ENCODE results near the gene BORCS6. TPM values are rescaled to one million over a fixed set of nuclear protein-coding genes. Genes with fewer than 3 reads are reported as not detected.

Gene BORCS6
- total and polyA plus RNA-seq, 9 of the 15 experiments (the other 6 are each of a cell fraction or from before 2014, with no cell fraction given), result 0.01 to 7.4 (median 2.3) TPM

DNA sequence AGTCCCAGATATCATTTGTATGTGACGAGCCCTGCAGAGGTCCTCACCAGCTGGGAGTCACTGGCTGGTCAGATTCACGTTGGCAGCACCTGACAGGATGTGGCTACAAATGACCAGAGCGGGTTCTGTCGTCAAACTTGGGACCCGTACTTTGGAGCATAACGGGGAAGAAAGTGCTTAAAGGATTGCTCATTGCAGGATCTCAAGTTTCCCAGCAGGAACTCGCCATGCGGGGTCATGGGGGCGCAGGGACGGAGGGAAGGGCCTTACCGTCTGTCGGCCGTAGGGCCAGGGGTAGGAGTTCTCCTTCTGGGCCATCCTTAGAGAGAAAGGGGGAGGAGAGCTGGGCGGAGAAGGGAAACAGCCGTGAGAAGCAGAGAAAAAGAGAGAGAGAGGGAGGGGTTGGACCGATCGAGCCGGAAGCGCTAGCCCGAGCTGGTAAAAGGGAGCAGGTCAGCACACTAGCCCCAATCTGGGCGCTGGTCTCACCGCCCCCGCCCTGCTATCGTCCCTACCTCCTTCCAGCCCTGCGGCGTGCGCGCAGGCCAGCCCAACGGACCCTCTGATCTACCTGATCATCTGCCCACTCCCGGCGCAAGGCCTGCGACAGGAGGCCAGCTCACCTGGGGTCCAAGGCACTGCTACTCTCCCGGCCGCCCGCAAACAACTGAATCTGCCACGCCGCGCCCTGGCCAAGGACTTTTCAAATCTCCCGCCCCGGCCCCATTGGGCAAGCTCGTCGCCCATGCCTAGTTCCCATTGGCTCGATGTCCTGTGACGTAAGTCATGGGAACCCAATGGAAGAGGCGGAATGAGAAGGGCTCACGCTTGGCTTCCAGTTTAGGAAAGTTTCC is 20.2 kb upstream of the BORCS6 start, which contains the start of gene AURKB (continued):
- TF ChIP-seq, protein P1, sequence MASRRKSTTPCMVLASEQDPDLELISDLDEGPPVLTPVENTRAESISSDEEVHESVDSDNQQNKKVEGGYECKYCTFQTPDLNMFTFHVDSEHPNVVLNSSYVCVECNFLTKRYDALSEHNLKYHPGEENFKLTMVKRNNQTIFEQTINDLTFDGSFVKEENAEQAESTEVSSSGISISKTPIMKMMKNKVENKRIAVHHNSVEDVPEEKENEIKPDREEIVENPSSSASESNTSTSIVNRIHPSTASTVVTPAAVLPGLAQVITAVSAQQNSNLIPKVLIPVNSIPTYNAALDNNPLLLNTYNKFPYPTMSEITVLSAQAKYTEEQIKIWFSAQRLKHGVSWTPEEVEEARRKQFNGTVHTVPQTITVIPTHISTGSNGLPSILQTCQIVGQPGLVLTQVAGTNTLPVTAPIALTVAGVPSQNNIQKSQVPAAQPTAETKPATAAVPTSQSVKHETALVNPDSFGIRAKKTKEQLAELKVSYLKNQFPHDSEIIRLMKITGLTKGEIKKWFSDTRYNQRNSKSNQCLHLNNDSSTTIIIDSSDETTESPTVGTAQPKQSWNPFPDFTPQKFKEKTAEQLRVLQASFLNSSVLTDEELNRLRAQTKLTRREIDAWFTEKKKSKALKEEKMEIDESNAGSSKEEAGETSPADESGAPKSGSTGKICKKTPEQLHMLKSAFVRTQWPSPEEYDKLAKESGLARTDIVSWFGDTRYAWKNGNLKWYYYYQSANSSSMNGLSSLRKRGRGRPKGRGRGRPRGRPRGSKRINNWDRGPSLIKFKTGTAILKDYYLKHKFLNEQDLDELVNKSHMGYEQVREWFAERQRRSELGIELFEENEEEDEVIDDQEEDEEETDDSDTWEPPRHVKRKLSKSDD (conservative IDR thresholded peaks at IDR 0.05; ENCODE audit: low read length), result no peak
- TF ChIP-seq GABPB1 (CRISPR knock-in tag; IDR thresholded peaks at IDR 0.05), result peak; percentile 81
- TF ChIP-seq ZNF121 (CRISPR knock-in tag; conservative IDR thresholded peaks at IDR 0.05), result no peak
- TF ChIP-seq SMARCA4 (IDR thresholded peaks at IDR 0.05), result 0 out of 2 replicates have a peak, but pooled peaks have one; percentile 18
- TF ChIP-seq XRCC5 (IDR thresholded peaks at IDR 0.05; ENCODE audit: low read depth, low read length), result no peak
- TF ChIP-seq HNRNPUL1 (IDR thresholded peaks at IDR 0.05; ENCODE audit: low read length), result no peak
- TF ChIP-seq ZNF695 (CRISPR knock-in tag; IDR thresholded peaks at IDR 0.05), result no peak
- TF ChIP-seq TFAM (CRISPR knock-in tag; conservative IDR thresholded peaks at IDR 0.05), result no peak
- peak; percentile 61 for TF ChIP-seq HMGN3 (IDR thresholded peaks at IDR 0.05; ENCODE audit: borderline replicate concordance, extremely low read depth, insufficient read length, low read depth, low read length)
- TF ChIP-seq ZNF324 (CRISPR knock-in tag; IDR thresholded peaks at IDR 0.05), result no peak
- TF ChIP-seq, protein P2, sequence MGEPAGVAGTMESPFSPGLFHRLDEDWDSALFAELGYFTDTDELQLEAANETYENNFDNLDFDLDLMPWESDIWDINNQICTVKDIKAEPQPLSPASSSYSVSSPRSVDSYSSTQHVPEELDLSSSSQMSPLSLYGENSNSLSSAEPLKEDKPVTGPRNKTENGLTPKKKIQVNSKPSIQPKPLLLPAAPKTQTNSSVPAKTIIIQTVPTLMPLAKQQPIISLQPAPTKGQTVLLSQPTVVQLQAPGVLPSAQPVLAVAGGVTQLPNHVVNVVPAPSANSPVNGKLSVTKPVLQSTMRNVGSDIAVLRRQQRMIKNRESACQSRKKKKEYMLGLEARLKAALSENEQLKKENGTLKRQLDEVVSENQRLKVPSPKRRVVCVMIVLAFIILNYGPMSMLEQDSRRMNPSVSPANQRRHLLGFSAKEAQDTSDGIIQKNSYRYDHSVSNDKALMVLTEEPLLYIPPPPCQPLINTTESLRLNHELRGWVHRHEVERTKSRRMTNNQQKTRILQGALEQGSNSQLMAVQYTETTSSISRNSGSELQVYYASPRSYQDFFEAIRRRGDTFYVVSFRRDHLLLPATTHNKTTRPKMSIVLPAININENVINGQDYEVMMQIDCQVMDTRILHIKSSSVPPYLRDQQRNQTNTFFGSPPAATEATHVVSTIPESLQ (CRISPR knock-in tag; IDR thresholded peaks at IDR 0.05), result no peak
- TF ChIP-seq YBX1 (IDR thresholded peaks at IDR 0.05), result no peak
- TF ChIP-seq ZNF274 (IDR thresholded peaks at IDR 0.05; ENCODE audit: borderline replicate concordance, low read depth, low read length), result no peak
- TF ChIP-seq ZFP30 (CRISPR knock-in tag; IDR thresholded peaks at IDR 0.05; ENCODE audit: borderline replicate concordance), result no peak
- TF ChIP-seq SRSF9 (IDR thresholded peaks at IDR 0.05; ENCODE audit: borderline replicate concordance, low read depth, low read length), result no peak
- TF ChIP-seq ZNF24 (IDR thresholded peaks at IDR 0.05), result no peak
- TF ChIP-seq L3MBTL2 (IDR thresholded peaks at IDR 0.05), result peak; percentile 91
- TF ChIP-seq HDAC6 (IDR thresholded peaks at IDR 0.05; ENCODE audit: low read depth, low read length), result no peak
- TF ChIP-seq POLR2H (tag; IDR thresholded peaks at IDR 0.05; ENCODE audit: low read depth), result peak; percentile 90
- TF ChIP-seq, protein P3, sequence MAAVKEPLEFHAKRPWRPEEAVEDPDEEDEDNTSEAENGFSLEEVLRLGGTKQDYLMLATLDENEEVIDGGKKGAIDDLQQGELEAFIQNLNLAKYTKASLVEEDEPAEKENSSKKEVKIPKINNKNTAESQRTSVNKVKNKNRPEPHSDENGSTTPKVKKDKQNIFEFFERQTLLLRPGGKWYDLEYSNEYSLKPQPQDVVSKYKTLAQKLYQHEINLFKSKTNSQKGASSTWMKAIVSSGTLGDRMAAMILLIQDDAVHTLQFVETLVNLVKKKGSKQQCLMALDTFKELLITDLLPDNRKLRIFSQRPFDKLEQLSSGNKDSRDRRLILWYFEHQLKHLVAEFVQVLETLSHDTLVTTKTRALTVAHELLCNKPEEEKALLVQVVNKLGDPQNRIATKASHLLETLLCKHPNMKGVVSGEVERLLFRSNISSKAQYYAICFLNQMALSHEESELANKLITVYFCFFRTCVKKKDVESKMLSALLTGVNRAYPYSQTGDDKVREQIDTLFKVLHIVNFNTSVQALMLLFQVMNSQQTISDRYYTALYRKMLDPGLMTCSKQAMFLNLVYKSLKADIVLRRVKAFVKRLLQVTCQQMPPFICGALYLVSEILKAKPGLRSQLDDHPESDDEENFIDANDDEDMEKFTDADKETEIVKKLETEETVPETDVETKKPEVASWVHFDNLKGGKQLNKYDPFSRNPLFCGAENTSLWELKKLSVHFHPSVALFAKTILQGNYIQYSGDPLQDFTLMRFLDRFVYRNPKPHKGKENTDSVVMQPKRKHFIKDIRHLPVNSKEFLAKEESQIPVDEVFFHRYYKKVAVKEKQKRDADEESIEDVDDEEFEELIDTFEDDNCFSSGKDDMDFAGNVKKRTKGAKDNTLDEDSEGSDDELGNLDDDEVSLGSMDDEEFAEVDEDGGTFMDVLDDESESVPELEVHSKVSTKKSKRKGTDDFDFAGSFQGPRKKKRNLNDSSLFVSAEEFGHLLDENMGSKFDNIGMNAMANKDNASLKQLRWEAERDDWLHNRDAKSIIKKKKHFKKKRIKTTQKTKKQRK (IDR thresholded peaks at IDR 0.05; ENCODE audit: borderline replicate concordance, low read depth, low read length), result no peak
- TF ChIP-seq ESRRB (CRISPR knock-in tag; IDR thresholded peaks at IDR 0.05; ENCODE audit: borderline replicate concordance), result no peak
